Urothelium cell line (cell line): ENCODE measurements around the gene SLC7A10.

ENCODE experiments used
- DNase-seq: peaks from one replicate; pipeline ENCODE4 v3.0.0; 2011; ENCODE audit warnings: low spot score, mixed read lengths
- FAIRE-seq: peaks from 2 replicates; lab custom pipeline; 2011; peaks lifted over from hg19 to GRCh38; lab: Jason Lieb, UNC

SLC7A10 gene

GRCh38 chr19:33255781-33256180 lies 30.1 kb upstream of the SLC7A10 start:
- FAIRE-seq (no peak), DNase-seq (no peak)

- FAIRE-seq, result no peak
- DNase-seq, result no peak
Observed at GRCh38 chr19:33254245-33254824, 28.7 kb upstream of the SLC7A10 start.

DNA sequence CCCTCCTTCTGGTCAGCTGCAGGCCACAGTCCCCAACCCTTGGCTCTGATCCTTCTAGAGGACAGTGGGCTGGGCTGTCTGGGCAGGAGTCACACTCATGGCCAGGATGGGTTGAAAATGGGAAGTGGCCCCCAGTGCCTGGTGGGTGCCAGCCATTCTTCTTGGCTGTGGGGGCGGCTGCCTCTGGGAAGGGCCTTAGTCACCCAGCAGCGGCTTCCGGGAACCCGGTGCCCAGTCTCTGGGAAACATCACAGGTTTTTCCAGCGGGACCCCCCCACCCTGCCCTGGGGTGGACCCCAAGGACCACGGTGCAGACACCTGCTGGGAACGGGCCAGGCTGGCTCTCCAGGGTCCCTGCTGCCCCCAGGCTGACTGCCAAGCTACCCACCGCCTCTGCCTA lies 27.3 kb upstream of the SLC7A10 start:
- DNase-seq, result no peak
- FAIRE-seq, result no peak

GRCh38 chr19:33252418-33252962 lies 26.8 kb upstream of the SLC7A10 start:
- DNase-seq, result no peak
- no peak for FAIRE-seq

GRCh38 chr19:33251526-33252090 lies 26.0 kb upstream of the SLC7A10 start:
- DNase-seq (no peak), FAIRE-seq (no peak)

DNA sequence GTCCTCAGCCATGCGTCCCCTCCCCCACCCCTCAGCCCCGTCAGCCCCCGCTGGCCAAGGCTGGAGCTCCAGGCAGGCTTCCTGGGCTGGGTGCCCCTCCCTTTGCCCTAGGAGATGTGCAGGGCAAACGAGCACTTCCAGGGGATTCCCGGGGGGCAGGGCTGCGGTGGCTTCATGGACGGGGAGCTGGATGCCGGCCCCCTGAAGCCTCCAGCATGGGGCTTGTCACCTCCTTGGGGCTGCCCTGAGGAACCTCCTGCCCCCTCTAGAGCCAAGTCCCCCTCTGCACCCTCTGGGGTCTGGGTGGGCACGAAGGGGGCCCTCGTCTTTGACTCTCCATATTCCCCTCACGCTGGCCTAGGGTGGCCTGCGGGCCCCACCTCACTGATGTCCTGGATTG lies 25.4 kb upstream of the SLC7A10 start:
- no peak for DNase-seq
- FAIRE-seq, result no peak

GRCh38 chr19:33250500-33250899 lies 24.9 kb upstream of the SLC7A10 start:
- FAIRE-seq (no peak), DNase-seq (no peak)

DNA sequence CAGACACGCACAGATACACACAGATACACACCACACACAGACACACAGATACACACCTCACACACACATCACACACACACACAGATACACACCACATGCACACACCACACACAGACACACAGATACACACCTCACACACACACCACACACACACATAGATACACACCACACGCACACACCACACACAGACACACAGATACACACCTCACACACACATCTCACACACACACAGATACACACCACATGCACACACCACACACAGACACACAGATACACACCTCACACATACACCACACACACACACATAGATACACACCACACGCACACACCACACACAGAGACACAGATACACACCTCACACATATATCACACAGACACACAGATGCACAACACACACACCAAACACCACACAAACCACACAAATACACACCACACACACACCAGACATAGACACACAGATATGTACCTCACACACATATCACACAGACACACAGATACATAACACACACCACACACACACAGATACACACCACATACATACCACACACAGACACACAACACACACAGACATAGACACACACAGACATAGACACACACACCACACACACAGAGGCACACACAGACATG lies 24.2 kb upstream of the SLC7A10 start:
- DNase-seq, result no peak
- peak; percentile 100 for FAIRE-seq

DNA sequence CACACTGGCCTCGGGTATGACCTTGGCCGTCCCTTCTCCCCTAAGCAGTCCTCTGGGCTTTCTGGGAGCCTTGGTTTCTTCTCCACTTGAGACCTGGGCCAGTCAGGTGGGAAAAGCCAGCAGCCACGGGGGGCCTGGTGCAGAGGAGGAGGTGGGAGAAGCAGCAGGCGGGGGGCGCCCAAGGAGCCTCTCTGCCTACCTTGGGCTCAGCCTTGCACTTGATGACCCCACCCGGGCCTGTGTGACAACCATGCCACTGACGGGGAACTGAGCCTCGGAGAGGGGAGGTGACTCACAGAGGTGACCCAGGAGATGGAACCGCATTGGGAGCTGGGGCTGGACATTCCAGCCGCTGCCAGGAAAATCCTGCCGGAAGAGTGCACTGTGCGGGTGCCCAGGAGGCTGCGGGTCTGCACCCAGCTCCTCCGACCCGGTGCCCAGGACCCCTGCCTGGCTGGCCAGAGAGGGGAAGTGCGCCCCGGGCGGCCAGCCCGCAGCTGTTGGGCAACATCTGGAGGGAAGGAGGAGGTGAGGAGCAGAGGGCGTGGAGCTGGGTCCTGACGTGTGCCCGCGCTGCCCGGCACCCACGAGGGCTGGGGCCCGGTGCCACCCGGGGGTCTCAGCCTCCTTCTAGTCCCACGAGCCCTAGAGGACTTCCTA lies 23.4 kb upstream of the SLC7A10 start:
- no peak for FAIRE-seq
- DNase-seq, result peak; percentile 52

DNA sequence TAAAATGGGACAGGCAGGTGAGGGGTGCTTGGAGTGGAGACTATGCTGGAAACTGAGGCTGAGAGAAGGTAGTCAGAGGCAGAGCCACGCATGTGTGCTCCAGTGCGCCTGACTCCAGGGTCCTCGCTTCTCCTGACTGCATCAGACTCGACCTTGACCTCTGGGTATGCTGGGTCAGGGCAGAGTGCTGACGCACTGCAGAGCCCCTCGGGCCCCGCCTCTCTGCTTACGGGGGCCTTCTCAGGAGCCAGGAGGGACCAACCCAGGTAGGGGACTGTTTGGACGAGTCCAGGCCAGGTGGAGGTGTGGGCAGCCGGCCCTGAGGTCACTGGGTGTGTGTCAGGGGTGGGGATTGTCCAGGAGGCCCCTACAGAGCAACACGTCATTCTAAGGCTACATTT lies 22.9 kb upstream of the SLC7A10 start:
- FAIRE-seq (no peak), DNase-seq (no peak)

DNA sequence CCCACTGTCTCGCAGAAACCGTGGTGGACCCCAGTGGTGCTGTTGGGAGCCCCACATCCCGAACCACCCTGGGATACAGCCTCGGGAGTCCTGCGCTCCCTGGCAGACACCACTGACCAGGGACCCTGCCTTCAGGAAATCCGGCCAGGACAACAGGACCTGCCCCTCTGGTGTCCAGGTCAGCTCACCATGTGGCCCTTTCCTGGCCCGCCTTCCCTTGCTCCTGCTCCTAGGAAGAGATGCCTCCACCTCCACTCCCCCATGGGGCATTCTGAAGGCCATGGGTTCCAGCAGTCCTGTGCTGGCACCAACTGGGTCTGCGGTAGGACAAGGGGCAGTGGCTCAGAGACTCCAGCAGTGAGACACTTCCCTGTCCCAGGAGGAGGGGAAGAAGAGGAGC lies 22.5 kb upstream of the SLC7A10 start:
- no peak for FAIRE-seq
- DNase-seq, result no peak

- FAIRE-seq (no peak), DNase-seq (no peak)
Observed at GRCh38 chr19:33247441-33247819, 21.8 kb upstream of the SLC7A10 start.

DNA sequence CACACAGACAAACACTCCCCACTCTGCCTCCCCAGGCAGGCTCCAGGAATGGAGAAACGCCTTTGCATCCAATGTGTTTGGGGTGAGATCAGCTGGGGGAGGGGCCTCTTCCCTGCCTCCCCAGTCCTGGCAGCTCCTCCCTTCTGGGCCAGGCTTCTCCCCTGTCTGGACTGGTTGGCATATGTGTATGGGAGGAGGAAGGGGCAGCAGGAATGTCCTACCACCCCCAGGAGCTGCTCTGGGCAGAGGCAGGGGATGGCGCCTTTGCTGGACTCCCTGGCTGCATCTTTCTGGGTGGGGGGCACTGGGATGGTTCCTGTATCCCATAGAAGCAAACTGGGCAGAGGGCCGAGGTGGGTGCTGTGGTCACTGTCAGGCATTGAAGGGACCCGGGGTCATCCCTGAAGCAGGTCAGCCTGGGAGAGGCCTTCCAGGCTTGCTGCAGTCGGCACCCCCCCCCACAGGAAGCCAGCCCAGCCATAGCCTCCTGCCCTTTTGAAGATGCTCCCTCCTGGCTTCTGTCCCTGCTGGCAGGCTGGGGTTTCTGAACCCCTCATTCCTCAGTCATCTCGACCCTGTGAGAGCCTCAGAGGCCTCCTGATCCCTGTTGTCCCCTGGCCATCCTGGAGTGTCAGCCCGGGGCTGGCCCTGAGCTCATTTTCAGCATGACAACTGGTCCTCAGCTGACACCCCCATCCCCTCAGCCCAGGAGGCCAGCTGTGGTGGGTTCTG lies 21.2 kb upstream of the SLC7A10 start:
- FAIRE-seq, result no peak
- no peak for DNase-seq

- DNase-seq, result no peak
- FAIRE-seq, result peak; percentile 82
Observed at GRCh38 chr19:33245948-33246708, 20.5 kb upstream of the SLC7A10 start.

- DNase-seq (no peak), FAIRE-seq (no peak)
Observed at GRCh38 chr19:33242911-33243310, 17.3 kb upstream of the SLC7A10 start.

DNA sequence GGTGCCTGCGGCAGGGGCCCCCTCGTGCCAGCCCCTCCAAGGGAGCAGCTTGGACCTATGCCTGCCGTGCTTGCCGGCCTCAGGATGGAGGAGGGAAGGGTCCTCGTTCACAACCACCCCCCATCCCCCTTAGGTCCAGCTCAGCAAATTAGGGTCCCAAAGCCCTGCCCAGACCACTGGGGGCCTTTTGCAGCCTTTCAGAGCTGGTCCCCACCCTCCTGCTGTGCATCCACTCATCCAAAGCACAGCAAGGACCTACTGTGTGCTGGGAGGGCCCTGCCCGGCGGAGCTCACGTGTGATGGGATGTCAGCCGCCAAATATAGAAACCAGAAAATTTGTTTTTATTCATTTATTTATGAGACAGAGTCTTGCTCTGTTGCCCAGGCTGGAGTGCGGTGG lies 16.5 kb upstream of the SLC7A10 start:
- no peak for FAIRE-seq
- no peak for DNase-seq

- no peak for FAIRE-seq
- DNase-seq, result peak; percentile 32
Observed at GRCh38 chr19:33241530-33242101, 16.0 kb upstream of the SLC7A10 start.

GRCh38 chr19:33241091-33241529 lies 15.5 kb upstream of the SLC7A10 start:
- no peak for FAIRE-seq
- no peak for DNase-seq

- no peak for FAIRE-seq
- no peak for DNase-seq
Observed at GRCh38 chr19:33240181-33240771, 14.6 kb upstream of the SLC7A10 start.
